GM21360 (cell line): Measurements from ENCODE around the gene BTBD9.
A peak's percentile ranks its signal among the peaks of the same experiment; 100 is the strongest.
"Not testable (repeated sequence)": the region's sequence is repeated elsewhere in the genome, so short reads cannot be mapped to it uniquely, and the experiment has no call there.

ENCODE experiments used
- ATAC-seq: cut with Tn5 transposase; IDR thresholded peaks from one replicate; pipeline ENCODE4 v1.9.1; 2021; ENCODE audit warnings: mild to moderate bottlenecking, moderate library complexity; ENCODE audit not compliant: unreplicated experiment

BTBD9 gene

DNA sequence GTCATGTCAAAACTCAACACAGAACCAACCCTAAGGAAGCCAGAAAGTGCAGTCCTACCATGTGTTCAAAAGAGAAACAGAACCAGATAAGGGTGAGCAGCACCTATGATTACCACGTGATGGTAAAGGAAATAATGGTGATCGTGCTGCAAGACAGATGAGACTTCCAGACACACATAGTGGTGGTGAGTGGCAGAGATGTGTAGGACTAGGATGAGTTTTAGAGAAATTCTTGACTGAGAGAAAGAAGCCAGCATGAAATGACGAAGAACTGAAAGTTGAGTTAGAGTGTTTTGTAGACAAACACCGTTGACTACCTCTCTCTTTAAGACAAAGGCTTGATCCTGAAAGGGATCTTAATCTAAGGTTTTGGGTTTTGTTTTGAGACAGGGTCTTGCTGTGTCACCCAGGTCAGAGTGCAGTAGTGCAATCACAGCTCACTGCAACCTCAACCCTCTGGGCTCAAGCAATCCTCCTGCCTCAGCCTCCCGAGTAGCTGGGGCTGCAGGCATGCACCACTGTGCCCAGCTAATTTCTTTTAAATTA lies 10.6 kb upstream of the BTBD9 start:
- ATAC-seq = no peak

DNA sequence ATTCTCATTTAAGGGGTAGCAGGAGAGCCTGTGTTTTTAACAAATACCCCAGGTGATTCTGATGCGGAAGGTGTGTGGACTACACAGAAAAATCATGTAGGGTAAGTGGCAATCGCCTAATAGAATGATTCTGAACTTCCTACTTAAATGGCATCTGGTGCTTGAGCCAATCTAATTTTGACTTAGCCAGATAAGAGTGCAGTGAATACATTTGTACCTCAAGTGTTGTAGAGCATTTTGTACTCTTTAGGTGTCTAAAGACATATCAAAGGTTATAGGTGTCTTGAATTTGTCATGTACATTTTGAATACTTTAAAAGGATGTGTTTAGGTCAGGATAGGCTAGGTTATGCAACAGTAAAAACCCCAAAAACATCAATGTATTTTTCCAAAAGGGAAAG lies 10.0 kb upstream of the BTBD9 start:
- no peak for ATAC-seq

DNA sequence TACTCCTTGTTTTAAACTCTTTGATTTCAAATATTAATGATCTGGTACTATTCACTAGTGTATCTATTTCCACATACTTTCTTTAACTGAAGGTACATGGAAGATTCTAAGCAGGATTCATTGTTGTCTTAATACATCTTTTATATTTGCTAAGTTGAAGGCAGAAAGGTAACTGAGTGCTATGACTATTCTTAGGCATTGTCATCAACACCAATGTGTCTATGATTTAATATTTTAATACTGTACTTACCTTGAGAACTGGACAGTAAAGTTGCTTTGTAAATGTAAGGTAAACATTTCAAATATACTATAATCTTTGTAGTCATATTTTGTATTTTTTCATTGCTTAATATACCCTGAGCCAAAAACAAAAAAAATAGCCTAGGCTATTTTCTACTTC lies 8.9 kb upstream of the BTBD9 start:
- ATAC-seq = no peak

DNA sequence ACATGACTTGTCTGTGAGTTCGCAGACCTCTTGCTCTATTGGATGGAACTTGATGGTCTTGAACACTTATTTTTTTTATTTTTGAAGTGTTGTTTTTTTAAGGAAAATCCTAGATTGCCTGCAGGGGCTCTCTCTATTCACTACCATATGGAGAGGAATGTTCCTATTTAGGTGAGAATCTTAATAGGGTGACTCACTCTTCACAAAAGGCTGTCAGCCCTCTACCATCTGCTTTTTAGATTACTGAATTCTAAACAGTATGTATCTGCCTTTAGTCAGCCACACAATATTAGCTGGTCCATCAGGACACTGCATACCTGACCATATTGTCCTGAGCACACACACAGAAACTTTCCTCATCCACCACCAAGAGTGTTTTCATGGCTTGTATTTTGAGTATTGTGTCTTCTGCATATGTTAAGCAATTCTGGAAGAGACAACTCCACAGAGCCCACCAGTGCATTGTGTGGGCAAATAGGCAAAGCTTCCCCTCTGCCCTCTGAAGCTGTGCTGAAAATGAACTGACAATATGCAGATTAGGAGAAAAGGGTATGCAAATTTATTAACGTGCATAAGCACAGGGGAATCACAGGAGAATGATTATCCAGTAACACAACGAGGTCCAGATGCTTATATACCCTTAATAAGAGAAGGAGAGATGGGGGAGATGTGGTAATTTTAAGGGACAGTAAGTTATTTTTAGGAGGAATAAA lies 6.6 kb upstream of the BTBD9 start:
- ATAC-seq = no peak

DNA sequence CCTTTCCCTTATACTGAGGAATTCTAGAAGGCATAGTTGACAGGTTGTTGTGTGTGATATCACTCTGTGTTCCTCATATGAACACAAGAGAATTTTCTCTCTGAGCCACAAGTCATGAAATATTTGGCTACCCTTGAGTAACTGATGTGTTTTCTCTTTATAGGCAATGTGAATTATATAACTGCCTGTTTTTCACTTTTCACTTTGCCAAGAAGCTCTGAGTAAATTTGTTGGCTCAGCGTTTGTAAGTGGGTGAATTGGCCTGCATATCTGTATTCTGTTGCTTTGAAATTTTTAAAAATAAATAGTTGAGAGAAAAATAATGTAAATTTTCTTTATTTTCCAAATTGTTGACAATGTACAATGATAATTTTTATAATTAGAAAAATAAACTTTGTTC lies 5.2 kb upstream of the BTBD9 start:
- ATAC-seq = no peak

DNA sequence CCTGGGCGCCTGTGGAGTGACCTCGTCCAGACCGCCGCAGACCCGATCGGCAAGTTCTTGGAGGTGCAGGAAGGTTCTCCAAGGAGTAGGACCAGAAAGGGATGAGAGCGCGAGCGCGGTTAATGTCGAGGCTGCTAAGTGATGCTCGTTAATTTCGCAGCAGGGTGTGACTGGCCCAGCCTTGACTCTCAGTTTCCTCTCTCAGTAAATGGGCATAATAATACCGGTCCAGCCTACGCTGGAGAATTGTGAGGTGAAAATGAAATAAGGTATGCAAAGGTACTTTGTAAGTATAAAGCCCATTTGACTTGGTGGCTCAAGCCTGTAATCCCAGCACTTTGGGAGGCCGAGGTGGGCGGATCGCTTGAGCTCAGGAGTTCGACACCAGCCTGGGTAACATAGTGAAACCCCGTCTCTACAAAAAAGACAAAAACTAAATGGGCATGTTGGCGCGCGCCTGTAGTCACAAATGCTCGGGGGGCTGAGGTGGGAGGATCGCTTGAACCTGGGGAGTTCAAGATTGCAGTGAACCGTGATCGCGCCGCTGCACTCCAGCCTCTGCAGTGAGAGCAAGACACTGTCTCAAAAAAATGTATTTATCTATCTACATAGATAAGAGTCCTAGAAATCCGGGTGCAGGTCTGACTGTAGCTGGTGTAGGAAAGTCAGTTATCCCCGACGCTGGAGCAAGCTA lies 634 bp upstream of the BTBD9 start:
- no peak for ATAC-seq

DNA sequence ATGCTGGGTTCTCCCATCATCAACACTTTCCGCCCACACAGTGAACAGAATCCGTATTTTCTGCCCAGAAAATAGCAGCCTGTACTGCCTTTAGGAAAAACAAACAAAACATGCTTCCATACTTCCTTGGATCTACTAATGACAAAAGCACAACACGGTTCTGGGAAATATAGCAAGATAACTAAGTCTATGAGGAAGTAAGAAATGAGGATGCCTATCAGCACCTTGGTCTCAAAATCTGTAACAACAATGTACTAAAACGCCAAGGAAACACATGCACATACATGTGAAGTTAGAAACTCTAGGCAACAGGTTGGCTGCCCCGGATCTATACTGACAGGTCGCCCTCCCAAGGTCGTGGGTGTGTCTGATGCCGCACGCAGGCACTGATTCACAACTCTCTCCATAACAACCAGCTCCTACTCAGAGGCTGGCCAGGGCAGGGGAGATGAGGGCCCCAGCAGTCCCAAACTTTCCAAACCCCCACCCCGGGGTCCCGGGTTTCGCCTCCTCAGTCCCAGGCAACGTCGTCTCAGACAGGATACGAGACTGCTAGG lies 710 bp downstream of the BTBD9 start:
- ATAC-seq = peak; percentile 31

DNA sequence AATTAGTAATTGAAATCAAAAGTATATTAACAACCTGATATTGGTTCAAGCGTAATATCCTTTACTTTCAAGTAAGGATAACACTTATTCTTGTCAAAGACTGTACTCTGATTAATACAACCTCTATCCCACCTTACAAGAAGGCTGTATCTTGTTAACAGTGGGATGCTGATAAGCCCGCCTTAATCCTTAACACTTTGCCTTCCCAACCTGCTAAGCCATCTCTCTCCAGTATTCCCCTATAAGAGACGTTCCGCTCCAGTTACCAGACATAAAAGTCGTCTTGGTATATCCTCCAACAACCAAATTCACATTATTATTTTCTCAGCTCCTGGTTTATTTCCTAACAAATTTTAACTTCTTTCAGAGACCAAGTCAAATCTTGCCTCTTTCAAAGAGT lies 2.0 kb downstream of the BTBD9 start:
- ATAC-seq = no peak

DNA sequence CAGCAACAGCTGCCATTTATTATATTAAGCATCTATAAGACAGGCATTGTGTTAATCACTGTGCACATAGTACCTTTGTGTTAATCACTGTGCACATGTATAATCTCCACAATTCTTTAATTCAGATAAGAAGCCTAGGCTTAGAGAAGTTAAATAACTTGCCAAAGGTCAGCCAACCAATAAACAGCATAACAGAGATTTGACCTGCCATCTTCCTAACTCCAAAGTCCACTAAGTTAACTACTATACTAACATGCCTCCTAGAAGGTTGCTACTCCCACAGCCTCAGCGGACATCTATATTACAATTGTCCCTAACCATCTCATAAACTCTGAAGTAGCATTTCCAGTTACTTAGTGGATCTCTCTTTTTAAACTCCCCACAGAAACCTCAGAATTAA lies 3.7 kb downstream of the BTBD9 start:
- ATAC-seq = no peak

DNA sequence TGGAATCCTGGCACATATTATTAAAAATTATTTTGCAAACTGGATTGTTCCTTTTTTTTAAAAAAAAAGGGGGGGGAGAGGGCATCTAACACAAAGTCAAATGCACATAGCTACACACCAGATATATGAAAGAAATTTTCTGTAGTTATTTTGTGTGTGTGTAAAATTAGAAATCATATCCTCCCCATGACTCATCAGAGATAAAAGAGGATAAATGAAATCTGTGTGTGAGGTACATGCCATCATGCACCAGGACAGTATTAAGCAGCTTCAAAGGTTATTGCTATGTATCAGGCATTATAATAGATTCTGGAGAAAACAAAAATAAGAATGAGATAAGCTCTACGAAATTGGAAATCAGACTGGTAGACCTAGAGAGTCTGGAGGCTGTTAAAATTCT lies 5.2 kb downstream of the BTBD9 start:
- no peak for ATAC-seq

DNA sequence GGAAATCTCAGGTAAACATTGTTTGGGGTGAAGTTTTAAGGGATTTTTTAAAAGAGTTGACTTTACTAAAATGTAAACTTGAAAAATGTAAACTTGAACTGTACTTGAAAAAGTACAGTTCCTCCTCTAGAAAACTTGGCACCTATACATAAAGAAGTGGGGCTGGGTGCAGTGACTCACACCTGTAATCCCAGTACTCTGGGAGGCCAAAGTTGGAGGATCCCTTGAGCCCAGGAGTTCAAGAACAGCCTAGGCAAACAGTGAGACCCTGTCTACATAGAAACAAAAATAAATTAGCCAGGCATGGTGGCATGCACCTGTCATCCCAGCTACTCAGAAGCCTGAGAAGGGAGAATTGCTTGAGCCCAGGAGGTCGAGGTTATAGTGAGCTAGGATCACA lies 7.2 kb downstream of the BTBD9 start:
- ATAC-seq = no peak

DNA sequence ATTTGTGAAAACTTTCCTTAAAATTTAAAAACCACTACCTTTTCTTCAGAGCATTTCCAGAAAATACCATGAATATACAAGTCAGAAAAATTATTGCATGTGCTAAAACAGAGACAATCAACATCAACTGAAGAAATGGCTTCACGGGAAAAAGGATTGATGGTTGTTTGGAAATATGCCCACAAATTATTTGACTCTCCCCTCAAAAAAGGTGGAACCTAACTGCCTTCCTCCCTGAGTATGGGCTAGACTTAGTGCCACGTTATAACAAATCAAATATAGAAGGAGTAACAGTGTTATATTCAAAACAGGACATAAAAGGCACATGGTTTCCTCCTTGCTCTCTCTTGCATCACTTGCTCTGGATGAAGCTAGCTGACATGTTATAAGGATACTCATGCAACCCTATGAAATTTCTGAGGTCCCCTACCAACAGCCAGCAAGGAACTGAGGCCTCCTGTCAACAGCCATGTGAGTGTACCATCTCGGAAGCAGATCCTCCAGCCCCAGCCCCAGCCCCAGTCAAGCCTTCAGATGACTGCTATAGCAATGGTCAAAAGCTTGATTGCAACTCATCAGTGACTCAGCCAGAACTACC lies 8.4 kb downstream of the BTBD9 start:
- ATAC-seq = no peak

DNA sequence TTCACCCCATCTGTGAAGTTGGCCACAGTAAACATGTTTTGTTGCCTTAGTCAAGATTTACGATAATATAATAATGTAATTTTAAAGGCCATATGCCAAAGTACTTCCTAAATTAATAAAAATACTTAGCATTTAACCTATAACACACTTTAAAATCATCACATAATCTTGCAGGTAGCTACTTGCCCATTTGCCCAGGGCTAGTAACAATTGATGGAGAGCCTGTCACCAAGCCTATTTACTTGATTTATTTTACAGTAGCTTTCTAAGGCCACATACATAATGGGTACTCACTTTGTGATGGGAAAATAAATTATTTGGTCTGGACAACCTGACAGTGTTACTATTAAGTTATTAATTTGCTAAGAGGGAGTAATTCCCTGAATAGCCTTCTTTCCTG lies 14.5 kb downstream of the BTBD9 start:
- ATAC-seq = no peak

DNA sequence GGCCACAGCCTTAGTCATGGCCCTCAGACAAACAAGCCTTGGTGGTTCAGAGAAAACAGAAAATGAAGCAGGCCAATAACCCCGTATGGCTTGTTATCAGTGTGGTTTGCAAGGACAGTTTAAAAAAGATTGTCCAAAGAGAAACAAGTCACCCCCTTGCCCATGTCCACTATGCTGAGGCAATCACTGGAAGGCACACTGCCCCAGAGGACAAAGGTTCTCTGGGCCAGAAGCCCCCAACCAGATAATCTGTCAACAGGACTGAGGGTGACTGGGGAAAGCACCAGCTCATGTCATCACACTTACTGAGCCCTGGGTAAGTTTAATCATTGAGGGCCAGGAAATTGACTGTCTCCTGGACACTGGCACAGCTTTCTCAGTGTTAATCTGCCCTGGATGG lies 20.4 kb downstream of the BTBD9 start:
- not testable (repeated sequence) for ATAC-seq

DNA sequence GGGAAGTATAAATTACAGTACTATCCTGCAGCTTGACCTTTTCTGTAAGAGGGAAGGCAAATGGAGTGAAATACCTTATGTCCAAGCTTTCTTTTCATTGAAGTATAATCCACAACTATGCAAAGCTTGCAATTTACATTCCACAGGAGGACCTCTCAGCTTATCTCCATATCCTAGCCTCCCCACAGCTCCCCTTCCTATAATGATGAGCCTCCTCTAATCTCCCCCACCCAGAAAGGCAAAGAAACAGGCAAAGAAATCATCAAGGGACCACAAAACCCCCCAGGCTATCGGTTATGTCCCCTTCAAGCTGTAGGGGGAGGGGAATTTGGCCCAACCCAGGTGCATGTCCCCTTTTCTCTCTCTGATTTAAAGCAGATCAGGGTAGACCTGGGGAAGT lies 21.4 kb downstream of the BTBD9 start:
- ATAC-seq = not testable (repeated sequence)

DNA sequence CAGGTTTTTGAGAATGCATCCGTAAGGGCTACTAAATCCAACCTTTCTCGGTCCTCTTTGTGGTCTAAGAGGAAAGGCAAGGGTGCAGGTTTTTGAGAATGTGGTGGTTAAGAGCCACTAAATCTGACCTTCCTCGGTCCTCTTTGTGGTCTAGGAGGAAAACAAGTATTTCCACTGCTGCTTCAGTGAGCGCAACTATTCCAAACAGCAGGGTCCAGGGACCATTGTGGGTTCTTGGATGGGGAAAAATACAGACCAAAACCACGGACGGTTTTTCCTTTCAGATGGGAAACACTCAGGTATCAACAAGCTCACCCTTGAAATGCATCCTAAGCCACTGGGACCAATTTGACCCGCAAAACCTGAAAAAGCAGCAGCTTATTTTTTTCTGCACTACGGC lies 21.9 kb downstream of the BTBD9 start:
- ATAC-seq = no peak

DNA sequence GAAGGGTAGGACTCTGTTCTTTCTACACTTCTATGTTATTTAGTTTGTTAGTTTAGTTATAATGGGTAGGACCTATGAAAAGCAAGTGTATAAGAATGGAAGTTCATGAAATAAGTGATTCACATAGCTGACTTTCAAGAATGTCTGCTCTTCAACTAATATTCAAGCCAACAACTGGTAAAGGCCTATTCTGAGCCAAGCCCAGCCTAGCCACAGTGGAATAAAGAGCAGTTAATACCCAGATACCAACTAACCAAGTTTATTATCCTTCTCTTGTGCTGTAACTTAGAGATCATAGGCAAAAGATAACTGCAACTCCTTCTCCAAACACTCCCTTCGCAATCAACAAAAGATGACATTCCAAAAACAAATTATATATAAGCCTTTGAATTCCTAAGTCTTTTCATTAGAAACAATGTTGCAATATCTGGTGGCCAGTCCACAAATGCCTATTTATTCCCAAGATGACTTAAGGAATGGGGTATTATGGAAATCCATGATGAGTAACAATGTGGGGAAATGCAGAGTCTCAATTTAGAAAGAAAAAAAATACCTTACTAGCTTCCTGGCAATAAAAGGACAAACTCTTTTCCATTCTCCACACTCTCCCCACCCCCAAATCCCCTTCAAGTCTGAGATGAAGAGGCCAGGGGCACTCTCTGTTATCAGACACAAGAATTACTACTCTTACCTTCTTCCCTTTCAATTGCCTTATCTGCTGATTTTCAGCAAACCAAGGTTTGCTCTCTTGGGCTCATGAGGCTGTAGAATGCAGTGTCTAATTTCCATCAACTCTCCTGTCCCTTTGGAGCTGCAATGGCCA lies 27.4 kb downstream of the BTBD9 start:
- no peak for ATAC-seq

DNA sequence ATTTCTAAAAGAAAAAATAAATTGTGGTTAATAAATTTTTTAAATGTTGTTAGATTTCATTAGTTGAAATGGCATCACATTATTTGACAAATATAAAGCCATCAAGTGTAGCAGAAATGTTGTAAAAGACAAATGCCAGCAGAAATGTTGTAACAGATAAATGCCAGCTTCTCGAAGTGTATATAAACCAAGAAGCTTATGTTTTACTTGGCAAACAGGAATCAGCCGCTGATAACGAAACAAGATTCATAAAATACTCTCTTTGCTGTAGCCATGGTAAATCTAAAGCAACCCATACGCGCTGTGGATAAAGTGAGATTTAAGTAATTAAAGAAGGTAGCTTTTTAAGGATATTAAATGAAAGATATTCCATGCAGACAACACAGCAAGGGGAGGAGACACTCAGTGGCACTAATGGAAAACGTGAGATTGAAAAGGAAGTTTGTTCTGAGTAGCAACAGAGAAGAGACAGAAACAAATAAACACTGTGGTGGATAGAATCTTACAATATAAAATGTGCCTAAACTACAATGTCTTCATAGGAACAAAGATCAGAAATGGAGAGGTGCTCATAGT lies 29.6 kb downstream of the BTBD9 start:
- ATAC-seq = no peak

DNA sequence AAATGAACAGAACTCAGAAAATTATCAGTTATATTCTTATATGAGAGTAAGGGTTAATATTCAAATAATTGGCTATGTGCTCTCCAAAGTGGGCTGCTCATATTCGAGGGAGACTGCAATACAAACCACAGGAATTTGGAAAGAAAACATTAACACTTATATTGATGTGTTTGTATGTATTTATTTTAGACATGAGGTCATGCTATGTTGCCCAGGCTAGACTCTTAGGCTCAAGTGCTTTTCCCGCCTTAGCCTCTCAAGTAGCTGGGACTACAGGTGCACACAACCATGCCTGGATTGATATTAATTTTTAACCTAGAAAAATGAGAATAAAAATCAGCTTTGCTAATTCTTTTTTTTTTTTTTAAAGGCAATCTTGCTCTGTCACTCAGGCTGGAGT lies 35.0 kb downstream of the BTBD9 start:
- ATAC-seq = no peak

DNA sequence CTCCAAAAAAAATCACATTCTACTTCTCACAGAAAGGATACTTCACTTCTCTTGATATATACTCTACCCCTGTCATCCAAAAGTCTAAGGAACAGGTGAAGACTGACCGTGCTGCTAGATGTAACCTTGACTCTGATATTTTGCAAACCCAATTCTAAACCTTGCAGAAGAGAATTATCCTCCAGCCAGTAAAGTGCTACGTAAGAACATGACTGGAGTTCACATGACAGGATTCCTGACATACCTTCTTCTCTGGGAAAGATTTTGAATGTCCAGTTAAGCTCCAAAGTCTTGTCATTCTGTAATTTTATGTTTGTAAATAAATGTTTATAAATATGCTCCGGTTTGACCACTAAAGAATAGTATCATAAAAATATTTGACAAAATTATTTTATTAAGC lies 35.8 kb downstream of the BTBD9 start:
- ATAC-seq = no peak

DNA sequence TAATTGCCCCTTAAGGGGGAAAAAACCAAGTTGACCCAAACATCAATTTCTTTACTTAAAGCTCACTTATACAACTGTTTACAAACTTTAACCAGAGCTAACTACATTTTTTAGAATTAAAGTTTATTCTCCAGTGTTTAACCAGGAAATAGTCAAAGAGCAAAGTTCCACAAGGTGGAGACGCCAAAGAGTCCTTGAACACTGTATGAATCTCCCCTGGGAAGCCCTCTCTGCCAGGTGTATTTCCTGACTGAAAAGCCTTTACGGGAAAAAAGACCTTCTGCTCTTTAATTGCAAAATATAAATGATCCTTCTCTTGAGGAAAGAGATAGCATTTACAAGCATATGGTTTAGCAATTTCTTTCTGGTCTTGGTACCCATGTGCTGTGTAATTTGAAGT lies 36.2 kb downstream of the BTBD9 start:
- ATAC-seq = no peak
